Smooth muscle cell (in vitro differentiated cells): ENCODE results near the gene DDX1. TPM values are rescaled to one million over a fixed set of nuclear protein-coding genes. Genes with fewer than 3 reads are reported as not detected.

Source experiments
- DNase-seq: peaks from one replicate; lab custom pipeline; 2025; ENCODE audit not compliant: unreplicated experiment; lab: John Stamatoyannopoulos, UW
- H2AFZ ChIP-seq: fragments of 200-600 bp; sonication (generic); 2 replicates; pipeline ENCODE4 v1.6.0; 2016; ENCODE audit warnings: antibody characterized with exemption, low read depth, mild to moderate bottlenecking
- H3F3A ChIP-seq: fragments of 200-600 bp; sonication (generic); 2 replicates; pipeline ENCODE4 v1.6.0; 2017; ENCODE audit warnings: antibody characterized with exemption, low read depth
- H3K27ac ChIP-seq: fragments of 200-600 bp; sonication (generic); 2 replicates; pipeline ENCODE4 v1.5.1; 2016; ENCODE audit warnings: low read depth, mild to moderate bottlenecking
- H3K27me3 ChIP-seq: fragments of 200-600 bp; sonication (generic); 2 replicates; pipeline ENCODE4 v1.6.1; 2016; ENCODE audit warnings: low read depth, mild to moderate bottlenecking
- H3K36me3 ChIP-seq: fragments of 200-600 bp; sonication (generic); 2 replicates; pipeline ENCODE4 v1.5.1; 2016; ENCODE audit warnings: low read depth
- H3K4me1 ChIP-seq: fragments of 200-600 bp; sonication (generic); 2 replicates; pipeline ENCODE4 v1.5.1; 2016; ENCODE audit warnings: low read depth
- H3K4me2 ChIP-seq: fragments of 200-600 bp; sonication (generic); 2 replicates; pipeline ENCODE4 v1.6.0; 2016; ENCODE audit warnings: mild to moderate bottlenecking
- H3K4me3 ChIP-seq: fragments of 200-600 bp; sonication (generic); 2 replicates; pipeline ENCODE4 v1.5.1; 2016; ENCODE audit warnings: mild to moderate bottlenecking
- H3K79me2 ChIP-seq: fragments of 200-600 bp; sonication (generic); 2 replicates; pipeline ENCODE4 v1.6.0; 2016; ENCODE audit warnings: low read depth, mild to moderate bottlenecking
- H3K9ac ChIP-seq: fragments of 200-600 bp; sonication (generic); 2 replicates; pipeline ENCODE4 v1.6.0; 2016; ENCODE audit warnings: low read depth
- H3K9me3 ChIP-seq: fragments of 200-600 bp; sonication (generic); replicated peaks from 2 replicates; pipeline ENCODE4 v1.5.1; 2016; ENCODE audit warnings: low read depth
- H4K20me1 ChIP-seq: fragments of 200-600 bp; sonication (generic); 2 replicates; pipeline ENCODE4 v1.6.0; 2016; ENCODE audit warnings: low read depth
- WGBS: methylation state at CpG from one replicate; pipeline ENCODE4 v1.1.7; 2016; ENCODE audit warnings: low lambda C conversion rate; 5-methylcytosine and 5-hydroxymethylcytosine counted together
- polyA plus RNA-seq: library from polyadenylated mRNA; unstranded; fragments of >200 nt; fragmentation: Nextera tagmentation; extraction: Ambion mirVana; gene quantifications from 2 replicates; pipeline ENCODE4 v1.2.1, GENCODE V29; 2016
- total RNA-seq: library from RNA; depleted of rRNA; stranded (reverse); fragments of >200 nt; gene quantifications from 2 replicates; pipeline ENCODE4 v1.2.3, GENCODE V29; 2014
- TF ChIP-seq, protein P1 (sequence below): fragments of 200-600 bp; sonication (generic); IDR thresholded peaks from 2 replicates; pipeline ENCODE4 v1.5.1; 2017; ENCODE audit warnings: borderline replicate concordance, mild to moderate bottlenecking, antibody characterized with exemption; ENCODE audit not compliant: insufficient read depth, poor library complexity, severe bottlenecking

DDX1 gene
- total and polyA plus RNA-seq, 2 experiments from 2014 or later, result 71.3 to 78.7 TPM

GRCh38 chr2:15661295-15661569 is 69.6 kb downstream of the DDX1 start:
- H3F3A ChIP-seq, result no peaks in the 10 kb centered on the region
- TF ChIP-seq, protein P1, sequence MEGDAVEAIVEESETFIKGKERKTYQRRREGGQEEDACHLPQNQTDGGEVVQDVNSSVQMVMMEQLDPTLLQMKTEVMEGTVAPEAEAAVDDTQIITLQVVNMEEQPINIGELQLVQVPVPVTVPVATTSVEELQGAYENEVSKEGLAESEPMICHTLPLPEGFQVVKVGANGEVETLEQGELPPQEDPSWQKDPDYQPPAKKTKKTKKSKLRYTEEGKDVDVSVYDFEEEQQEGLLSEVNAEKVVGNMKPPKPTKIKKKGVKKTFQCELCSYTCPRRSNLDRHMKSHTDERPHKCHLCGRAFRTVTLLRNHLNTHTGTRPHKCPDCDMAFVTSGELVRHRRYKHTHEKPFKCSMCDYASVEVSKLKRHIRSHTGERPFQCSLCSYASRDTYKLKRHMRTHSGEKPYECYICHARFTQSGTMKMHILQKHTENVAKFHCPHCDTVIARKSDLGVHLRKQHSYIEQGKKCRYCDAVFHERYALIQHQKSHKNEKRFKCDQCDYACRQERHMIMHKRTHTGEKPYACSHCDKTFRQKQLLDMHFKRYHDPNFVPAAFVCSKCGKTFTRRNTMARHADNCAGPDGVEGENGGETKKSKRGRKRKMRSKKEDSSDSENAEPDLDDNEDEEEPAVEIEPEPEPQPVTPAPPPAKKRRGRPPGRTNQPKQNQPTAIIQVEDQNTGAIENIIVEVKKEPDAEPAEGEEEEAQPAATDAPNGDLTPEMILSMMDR, result no peak
- no peak overlapping the region for H3K9ac ChIP-seq
- no peaks in the 10 kb centered on the region for H3K79me2 ChIP-seq
- H3K27ac ChIP-seq, result no peak overlapping the region
- H3K27me3 ChIP-seq, result peaks cover 3% of the 10 kb centered on the region
- H3K4me2 ChIP-seq, result no peak overlapping the region
- no peak overlapping the region for H3K4me3 ChIP-seq
- no peaks in the 10 kb centered on the region for H3K36me3 ChIP-seq
- no peak overlapping the region for H2AFZ ChIP-seq
- 95% methylated on average over 2 of the region's 2 CpGs for WGBS
- no peaks in the 10 kb centered on the region for H3K9me3 ChIP-seq
- H4K20me1 ChIP-seq, result no peaks in the 10 kb centered on the region
- no peaks in the 10 kb centered on the region for H3K4me1 ChIP-seq
- DNase-seq, result no peak

DNA sequence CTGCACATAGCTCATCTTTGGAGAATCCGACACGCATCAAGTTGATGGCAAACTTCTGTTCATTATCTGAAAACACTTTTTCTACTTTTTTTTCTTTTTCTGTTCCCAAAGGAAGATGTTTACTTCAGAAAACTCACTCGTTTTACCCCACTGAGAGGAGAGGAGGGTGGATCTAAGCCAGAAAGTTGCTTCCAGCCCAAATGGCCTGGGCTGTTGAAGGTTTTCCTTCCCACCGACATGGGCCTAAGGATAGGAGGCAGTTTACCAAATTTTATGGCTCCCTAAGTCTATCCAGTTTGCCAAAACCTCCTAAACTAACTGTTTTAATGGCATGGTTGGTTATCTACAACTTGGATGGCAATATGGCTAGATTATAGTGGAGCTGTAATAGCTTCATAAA is 70.4 kb downstream of the DDX1 start:
- WGBS, result 87% methylated on average over 4 of the region's 4 CpGs
- Histone ChIP-seq H3K36me3 (no peaks in the 10 kb centered on the region), H3K9ac (no peak overlapping the region), H3K4me3 (no peak overlapping the region), H2AFZ (no peak overlapping the region), H3K4me2 (no peak overlapping the region), H3K27me3 (peaks cover 3% of the 10 kb centered on the region), H3K79me2 (no peaks in the 10 kb centered on the region), H3F3A (no peaks in the 10 kb centered on the region), H3K9me3 (no peaks in the 10 kb centered on the region), H3K4me1 (no peaks in the 10 kb centered on the region), H4K20me1 (no peaks in the 10 kb centered on the region), H3K27ac (no peak overlapping the region)
- TF ChIP-seq, protein P1, result no peak
- no peak for DNase-seq

GRCh38 chr2:15662579-15662978 is 70.9 kb downstream of the DDX1 start:
- H3K27me3 ChIP-seq, result peaks cover 3% of the 10 kb centered on the region
- H3K27ac ChIP-seq, result no peak overlapping the region
- no peaks in the 10 kb centered on the region for H3K79me2 ChIP-seq
- H3F3A ChIP-seq, result no peaks in the 10 kb centered on the region
- no peak overlapping the region for H3K9ac ChIP-seq
- no peaks in the 10 kb centered on the region for H3K4me1 ChIP-seq
- H3K4me3 ChIP-seq, result no peak overlapping the region
- WGBS, result 90% methylated on average over 9 of the region's 9 CpGs
- TF ChIP-seq, protein P1, result no peak
- no peak overlapping the region for H3K4me2 ChIP-seq
- H2AFZ ChIP-seq, result no peak overlapping the region
- no peaks in the 10 kb centered on the region for H3K9me3 ChIP-seq
- no peaks in the 10 kb centered on the region for H4K20me1 ChIP-seq
- no peak for DNase-seq
- H3K36me3 ChIP-seq, result no peaks in the 10 kb centered on the region

DNA sequence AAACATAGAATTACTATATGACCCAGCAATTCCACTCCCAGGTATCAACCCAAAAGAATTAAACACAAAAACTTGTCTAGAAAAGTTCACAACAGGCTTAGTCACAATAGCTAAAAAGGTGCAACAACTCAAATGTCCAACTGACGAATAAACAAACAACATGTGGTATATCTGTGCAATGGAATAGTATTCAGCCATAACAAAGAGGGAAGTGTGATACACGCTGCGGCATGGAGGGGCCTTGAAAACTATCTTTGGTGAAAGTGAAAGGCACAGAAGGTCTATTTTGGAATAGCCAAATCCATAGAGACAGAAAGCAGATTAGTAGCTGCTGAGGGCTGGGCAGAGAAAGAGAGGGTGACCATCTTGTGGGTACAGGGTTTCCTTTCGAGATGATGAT is 72.1 kb downstream of the DDX1 start:
- TF ChIP-seq, protein P1, result no peak
- DNase-seq, result no peak
- Histone ChIP-seq H3K79me2 (no peaks in the 10 kb centered on the region), H3K4me1 (no peaks in the 10 kb centered on the region), H3K9ac (no peak overlapping the region), H4K20me1 (no peaks in the 10 kb centered on the region), H2AFZ (no peak overlapping the region), H3K27me3 (peaks cover 3% of the 10 kb centered on the region), H3K4me3 (no peak overlapping the region), H3F3A (no peaks in the 10 kb centered on the region), H3K27ac (no peak overlapping the region), H3K4me2 (no peak overlapping the region), H3K9me3 (no peaks in the 10 kb centered on the region), H3K36me3 (no peaks in the 10 kb centered on the region)
- WGBS, result 96% methylated on average over 4 of the region's 4 CpGs
